ENCODE data around the gene CEACAM19.

DNA sequence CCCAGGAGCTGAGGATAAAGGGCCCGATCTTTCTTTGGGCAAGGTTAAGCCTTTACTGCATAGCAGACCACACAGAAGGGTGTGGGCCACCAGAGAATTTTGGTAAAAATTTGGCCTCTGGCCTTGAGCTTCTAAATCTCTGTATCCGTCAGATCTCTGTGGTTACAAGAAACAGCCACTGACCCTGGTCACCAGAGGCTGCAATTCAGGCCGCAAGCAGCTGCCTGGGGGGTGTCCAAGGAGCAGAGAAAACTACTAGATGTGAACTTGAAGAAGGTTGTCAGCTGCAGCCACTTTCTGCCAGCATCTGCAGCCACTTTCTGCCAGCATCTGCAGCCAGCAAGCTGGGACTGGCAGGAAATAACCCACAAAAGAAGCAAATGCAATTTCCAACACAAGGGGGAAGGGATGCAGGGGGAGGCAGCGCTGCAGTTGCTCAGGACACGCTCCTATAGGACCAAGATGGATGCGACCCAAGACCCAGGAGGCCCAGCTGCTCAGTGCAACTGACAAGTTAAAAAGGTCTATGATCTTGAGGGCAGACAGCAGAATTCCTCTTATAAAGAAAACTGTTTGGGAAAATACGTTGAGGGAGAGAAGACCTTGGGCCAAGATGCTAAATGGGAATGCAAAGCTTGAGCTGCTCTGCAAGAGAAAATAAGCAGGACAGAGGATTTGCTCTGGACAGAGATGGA is 8.4 kb upstream of the CEACAM19 start:
- TF ChIP-seq CTCF (IDR thresholded peaks at IDR 0.05) (no peak), POLR2AphosphoS5 (IDR thresholded peaks at IDR 0.05) (no peak), EP300 (IDR thresholded peaks at IDR 0.05) (no peak), POLR2A (IDR thresholded peaks at IDR 0.05; ENCODE audit: low read depth) (no peak)
